Ectodermal cell (in vitro differentiated cells): Measurements from ENCODE around the gene ISL2.

Source experiments
- H3K27ac ChIP-seq: 2 replicates; pipeline ENCODE4 v1.7.0; 2013; ENCODE audit warnings: mild to moderate bottlenecking, low read depth, low read length; ENCODE audit not compliant: insufficient read depth, poor library complexity, severe bottlenecking
- H3K27me3 ChIP-seq: 2 replicates; pipeline ENCODE4 v1.7.0; 2013; ENCODE audit warnings: mild to moderate bottlenecking, low read length; ENCODE audit not compliant: insufficient read depth, control insufficient read depth, poor library complexity, severe bottlenecking
- H3K36me3 ChIP-seq: one replicate; pipeline ENCODE4 v1.7.0; 2013; ENCODE audit warnings: low read length; ENCODE audit not compliant: control insufficient read depth, insufficient read depth
- H3K4me1 ChIP-seq: one replicate; pipeline ENCODE4 v1.7.0; 2013; ENCODE audit warnings: low read length; ENCODE audit not compliant: control insufficient read depth, insufficient read depth
- H3K4me3 ChIP-seq: 2 replicates; pipeline ENCODE4 v1.7.0; 2013; ENCODE audit warnings: low read depth, low read length, control low read depth; ENCODE audit not compliant: insufficient read depth
- H3K9me3 ChIP-seq: 2 replicates; pipeline ENCODE4 v1.7.0; 2013; ENCODE audit warnings: mild to moderate bottlenecking, low read length, moderate library complexity; ENCODE audit not compliant: control insufficient read depth
- WGBS, 2 experiments: methylation state at CpG; one replicate each; pipeline ENCODE4 v1.1.7; 2013; ENCODE audit warnings: missing lambda C conversion rate in 2 of 2; 5-methylcytosine and 5-hydroxymethylcytosine counted together

The ISL2 gene

GRCh38 chr15:76353023-76353577, 16.5 kb downstream of the ISL2 start:
- no peak overlapping the region for H3K4me3 ChIP-seq
- H3K27ac ChIP-seq = no peak overlapping the region
- no peaks in the 10 kb centered on the region for H3K36me3 ChIP-seq
- H3K4me1 ChIP-seq = no peaks in the 10 kb centered on the region
- H3K27me3 ChIP-seq = peaks cover 31% of the 10 kb centered on the region
- H3K9me3 ChIP-seq = no peaks in the 10 kb centered on the region
- WGBS, 2 experiments = 100% methylated on average over 1 of the region's 1 CpG; no CpG with 5 or more reads in 1 of the 2 experiments

GRCh38 chr15:76353903-76354302, 17.3 kb downstream of the ISL2 start:
- no peaks in the 10 kb centered on the region for H3K9me3 ChIP-seq
- 91 to 93% methylated on average over 10 of the region's 10 CpGs for WGBS, 2 experiments
- H3K27me3 ChIP-seq = peaks cover 23% of the 10 kb centered on the region
- H3K4me3 ChIP-seq = no peak overlapping the region
- no peaks in the 10 kb centered on the region for H3K36me3 ChIP-seq
- no peak overlapping the region for H3K27ac ChIP-seq
- H3K4me1 ChIP-seq = no peaks in the 10 kb centered on the region

GRCh38 chr15:76354823-76355440, 18.4 kb downstream of the ISL2 start:
- Histone ChIP-seq H3K27me3 (peaks cover 13% of the 10 kb centered on the region), H3K4me1 (no peaks in the 10 kb centered on the region), H3K27ac (no peak overlapping the region), H3K36me3 (no peaks in the 10 kb centered on the region), H3K9me3 (no peaks in the 10 kb centered on the region), H3K4me3 (no peak overlapping the region)
- 83 to 88% methylated on average over 3 of the region's 3 CpGs for WGBS, 2 experiments

- Histone ChIP-seq H3K4me1 (no peaks in the 10 kb centered on the region), H3K27me3 (no peaks in the 10 kb centered on the region), H3K36me3 (no peaks in the 10 kb centered on the region), H3K4me3 (no peak overlapping the region), H3K27ac (no peak overlapping the region), H3K9me3 (no peaks in the 10 kb centered on the region)
- WGBS, 2 experiments = 91 to 94% methylated on average over 3 of the region's 3 CpGs
Measured at GRCh38 chr15:76358453-76358852, 21.9 kb downstream of the ISL2 start.

- no peaks in the 10 kb centered on the region for H3K27me3 ChIP-seq
- 91 to 94% methylated on average over 3 of the region's 3 CpGs for WGBS, 2 experiments
- no peaks in the 10 kb centered on the region for H3K4me1 ChIP-seq
- no peak overlapping the region for H3K27ac ChIP-seq
- no peak overlapping the region for H3K4me3 ChIP-seq
- H3K9me3 ChIP-seq = no peaks in the 10 kb centered on the region
- H3K36me3 ChIP-seq = no peaks in the 10 kb centered on the region
Measured at GRCh38 chr15:76359152-76359551, 22.6 kb downstream of the ISL2 start.

- Histone ChIP-seq H3K36me3 (no peaks in the 10 kb centered on the region), H3K27ac (no peak overlapping the region), H3K9me3 (no peaks in the 10 kb centered on the region), H3K4me3 (no peak overlapping the region), H3K4me1 (no peaks in the 10 kb centered on the region), H3K27me3 (no peaks in the 10 kb centered on the region)
- WGBS, 2 experiments = 87 to 97% methylated on average over 3 of the region's 3 CpGs
Measured at GRCh38 chr15:76360416-76360815, 23.8 kb downstream of the ISL2 start.

GRCh38 chr15:76363251-76363650, 26.7 kb downstream of the ISL2 start:
- Histone ChIP-seq H3K4me3 (no peak overlapping the region), H3K27me3 (no peaks in the 10 kb centered on the region), H3K36me3 (no peaks in the 10 kb centered on the region), H3K27ac (no peak overlapping the region), H3K9me3 (no peaks in the 10 kb centered on the region), H3K4me1 (no peaks in the 10 kb centered on the region)
- 87 to 88% methylated on average over 2 of the region's 2 CpGs for WGBS, 2 experiments

- Histone ChIP-seq H3K36me3 (no peaks in the 10 kb centered on the region), H3K27me3 (no peaks in the 10 kb centered on the region), H3K4me1 (no peaks in the 10 kb centered on the region), H3K4me3 (no peak overlapping the region), H3K27ac (no peak overlapping the region), H3K9me3 (no peaks in the 10 kb centered on the region)
- 93 to 95% methylated on average over 1 of the region's 1 CpG for WGBS, 2 experiments
Measured at GRCh38 chr15:76366714-76367113, 30.1 kb downstream of the ISL2 start.

- no peaks in the 10 kb centered on the region for H3K27me3 ChIP-seq
- H3K4me1 ChIP-seq = no peaks in the 10 kb centered on the region
- no peak overlapping the region for H3K4me3 ChIP-seq
- no peaks in the 10 kb centered on the region for H3K9me3 ChIP-seq
- 89% methylated on average over 11 of the region's 11 CpGs for whole genome bisulfite sequencing, 2 experiments
- H3K27ac ChIP-seq = no peak overlapping the region
- no peaks in the 10 kb centered on the region for H3K36me3 ChIP-seq
Measured at GRCh38 chr15:76368122-76368621, 31.6 kb downstream of the ISL2 start.

GRCh38 chr15:76376029-76376428, 39.5 kb downstream of the ISL2 start:
- Histone ChIP-seq H3K9me3 (no peaks in the 10 kb centered on the region), H3K4me3 (no peak overlapping the region), H3K4me1 (peaks cover 7% of the 10 kb centered on the region), H3K36me3 (no peaks in the 10 kb centered on the region), H3K27ac (no peak overlapping the region), H3K27me3 (no peaks in the 10 kb centered on the region)
- WGBS, 2 experiments = 49 to 54% methylated on average over 3 of the region's 3 CpGs
